ENCODE results near the gene DCXR.

Gene DCXR

DNA sequence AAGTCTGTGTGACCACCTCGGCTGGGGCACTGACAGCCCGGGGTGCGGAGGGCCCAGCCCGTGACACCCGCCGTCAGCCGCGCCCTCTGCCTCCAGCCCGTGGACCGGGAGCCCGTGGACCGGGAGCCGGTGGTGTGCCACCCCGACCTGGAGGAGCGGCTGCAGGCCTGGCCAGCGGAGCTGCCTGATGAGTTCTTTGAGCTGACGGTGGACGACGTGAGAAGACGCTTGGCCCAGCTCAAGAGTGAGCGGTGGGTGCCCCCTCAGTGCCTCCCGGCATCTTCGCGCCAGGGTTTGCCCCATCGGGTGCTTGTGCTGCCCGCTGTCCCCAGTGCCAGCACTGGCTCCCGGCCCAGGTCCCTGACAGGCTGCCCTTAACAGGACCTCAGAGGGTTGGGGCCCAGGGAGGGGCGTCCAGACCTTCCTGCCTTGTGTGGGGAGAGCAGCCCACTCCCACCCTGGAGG lies 28.5 kb downstream of the DCXR start:
- DNase-seq, result no peak

DNA sequence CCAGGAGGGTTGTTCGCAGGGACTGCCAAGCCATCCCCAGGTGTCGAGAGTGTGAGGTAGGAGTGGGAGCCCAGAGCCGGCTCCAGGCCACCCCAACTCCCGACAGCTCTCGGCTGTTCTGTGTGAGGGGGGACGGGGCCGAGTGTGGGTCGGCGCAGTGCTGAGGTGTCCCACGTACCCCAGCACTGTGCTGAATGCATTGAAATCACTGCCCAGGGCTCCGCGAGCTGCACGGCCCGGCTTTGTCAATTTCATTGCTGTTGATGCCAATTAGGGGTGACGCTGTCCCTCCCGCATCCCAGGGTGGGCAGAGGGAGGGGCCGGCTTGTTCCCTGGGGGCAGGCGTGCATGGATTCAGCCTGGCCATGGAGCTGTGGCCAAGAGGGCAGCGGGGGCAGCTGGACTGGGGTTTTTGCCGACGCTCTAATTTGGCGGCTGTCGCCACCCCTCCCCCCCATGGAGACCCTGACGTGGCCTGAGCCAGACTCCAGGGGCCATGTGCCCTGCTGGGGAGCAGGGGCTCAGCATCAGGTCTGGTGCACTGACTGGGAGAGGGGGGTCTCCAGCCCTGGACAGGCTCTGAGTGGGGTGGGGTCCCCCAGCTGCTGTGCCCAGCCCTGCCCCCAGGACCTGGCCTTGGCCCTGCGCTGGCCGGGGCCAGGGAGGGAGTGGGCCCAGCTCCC lies 29.1 kb downstream of the DCXR start:
- no peak for DNase-seq

DNA sequence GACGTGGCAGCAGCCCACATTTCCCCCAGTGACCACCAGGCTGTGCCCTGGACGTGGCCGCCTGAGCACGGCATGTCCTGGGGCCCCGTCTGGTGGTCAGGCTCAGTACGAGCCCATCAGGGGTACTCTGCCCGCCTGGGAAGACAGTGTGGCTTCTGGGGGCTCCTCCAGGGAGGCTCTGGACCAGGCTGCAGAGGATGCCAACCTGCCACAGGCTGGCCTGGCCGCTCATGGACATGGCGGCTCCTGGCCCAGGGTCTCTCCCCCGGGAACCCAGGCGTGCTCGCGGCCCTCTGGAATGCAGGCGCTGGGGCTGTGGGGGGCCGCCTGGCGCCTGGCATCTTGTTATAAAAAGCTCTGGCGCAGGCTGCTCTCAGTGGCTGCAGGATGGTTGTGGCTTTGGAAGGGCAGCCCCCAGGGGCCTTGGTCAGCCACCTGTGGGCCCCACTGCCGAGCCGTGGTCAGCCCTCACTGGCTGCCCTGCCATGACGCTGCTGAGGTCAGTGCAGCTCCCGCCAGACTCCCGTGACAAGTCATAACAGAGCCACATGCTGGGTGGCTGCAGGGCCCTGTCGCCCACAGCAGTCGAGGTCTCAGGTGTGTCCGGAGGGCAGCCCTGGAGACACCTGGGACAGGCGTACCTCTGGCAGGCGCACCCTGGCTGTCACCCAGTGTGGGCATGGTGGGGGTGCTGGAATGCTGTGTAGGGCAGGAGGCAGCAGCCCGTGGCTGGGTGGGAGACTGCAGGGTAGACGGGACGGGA lies 29.8 kb downstream of the DCXR start:
- DNase-seq, result no peak

DNA sequence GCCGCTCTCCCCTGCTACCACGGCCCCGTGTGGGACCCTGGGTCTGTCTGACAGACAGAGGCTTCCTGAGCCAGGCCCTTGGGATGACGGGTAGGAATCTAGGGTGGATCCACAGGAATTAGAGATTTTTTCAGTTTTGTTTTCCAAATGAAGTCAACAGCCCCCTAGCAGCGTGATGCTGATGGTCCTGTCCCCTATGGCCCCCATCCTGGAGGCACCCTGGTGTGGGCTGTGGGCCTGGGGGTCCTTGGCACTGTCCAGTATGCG lies 30.3 kb downstream of the DCXR start:
- DNase-seq, result no peak

DNA sequence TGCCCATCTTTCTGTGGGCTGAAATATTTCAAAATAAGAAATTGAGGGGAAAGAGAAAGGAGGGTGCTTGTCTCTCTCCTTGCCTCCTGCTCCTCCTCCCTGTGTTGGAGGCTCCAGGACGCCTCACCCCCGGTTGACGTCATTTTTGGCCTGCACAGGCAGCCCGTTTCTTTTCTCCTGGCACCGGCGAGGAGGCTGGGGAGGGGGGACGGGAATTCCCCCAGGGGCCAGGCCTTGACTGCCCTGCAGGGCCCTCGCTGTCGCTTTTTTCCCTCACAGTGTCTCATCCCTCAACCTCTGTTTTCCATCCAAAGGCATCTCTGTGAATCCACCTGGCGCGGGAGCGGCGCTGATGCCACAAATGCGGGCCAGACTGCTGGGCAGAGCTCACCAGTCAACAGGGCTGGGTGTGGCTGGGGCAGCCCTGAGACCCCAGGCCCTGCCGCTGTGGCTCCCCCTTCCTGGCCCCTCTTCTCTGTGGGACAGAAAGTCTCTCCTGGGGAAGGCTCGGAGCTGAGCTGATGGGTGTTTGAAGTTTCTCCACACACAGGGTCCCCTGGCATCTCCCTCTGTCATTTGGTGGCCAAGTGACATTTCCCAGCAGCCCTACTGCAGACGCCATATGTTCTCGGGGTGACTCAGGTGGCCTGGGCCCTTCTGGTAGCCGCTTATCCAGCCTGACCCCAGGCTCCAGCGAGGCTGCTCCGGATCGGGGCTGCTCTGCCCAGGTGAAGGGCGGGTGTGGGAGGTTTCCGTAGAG lies 30.8 kb downstream of the DCXR start:
- no peak for DNase-seq

DNA sequence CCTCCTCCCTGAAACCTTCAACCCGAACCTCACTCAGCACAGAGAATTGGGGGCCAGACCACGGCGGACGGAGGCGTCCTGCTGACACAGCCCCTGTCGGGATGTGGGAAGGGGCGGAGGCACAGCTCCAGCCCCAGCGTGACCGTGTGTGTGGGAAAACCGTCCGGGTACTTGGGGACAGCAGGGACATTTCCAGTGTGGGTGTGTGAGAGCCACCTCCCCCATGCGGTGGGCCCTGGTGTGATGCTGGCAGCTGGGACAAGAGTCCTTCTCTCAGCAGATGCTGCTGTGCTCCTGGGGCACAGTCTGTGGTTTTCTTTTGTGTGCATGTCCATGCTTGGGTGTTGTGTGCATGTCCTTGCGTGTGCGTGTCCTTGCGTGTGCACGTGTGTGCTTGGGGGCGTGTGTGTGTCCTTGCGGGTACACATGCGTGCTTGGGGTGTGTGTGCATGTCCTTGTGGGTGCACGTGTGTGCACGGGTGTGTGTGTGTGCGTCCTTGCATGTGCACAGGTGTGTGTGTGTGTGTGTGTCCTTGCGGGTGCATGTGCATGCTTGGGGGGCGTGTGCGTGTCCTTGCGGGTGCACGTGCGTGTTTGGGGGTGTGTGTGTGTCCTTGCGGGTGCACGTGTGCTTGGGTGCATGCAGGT lies 31.7 kb downstream of the DCXR start:
- no peak for DNase-seq

DNA sequence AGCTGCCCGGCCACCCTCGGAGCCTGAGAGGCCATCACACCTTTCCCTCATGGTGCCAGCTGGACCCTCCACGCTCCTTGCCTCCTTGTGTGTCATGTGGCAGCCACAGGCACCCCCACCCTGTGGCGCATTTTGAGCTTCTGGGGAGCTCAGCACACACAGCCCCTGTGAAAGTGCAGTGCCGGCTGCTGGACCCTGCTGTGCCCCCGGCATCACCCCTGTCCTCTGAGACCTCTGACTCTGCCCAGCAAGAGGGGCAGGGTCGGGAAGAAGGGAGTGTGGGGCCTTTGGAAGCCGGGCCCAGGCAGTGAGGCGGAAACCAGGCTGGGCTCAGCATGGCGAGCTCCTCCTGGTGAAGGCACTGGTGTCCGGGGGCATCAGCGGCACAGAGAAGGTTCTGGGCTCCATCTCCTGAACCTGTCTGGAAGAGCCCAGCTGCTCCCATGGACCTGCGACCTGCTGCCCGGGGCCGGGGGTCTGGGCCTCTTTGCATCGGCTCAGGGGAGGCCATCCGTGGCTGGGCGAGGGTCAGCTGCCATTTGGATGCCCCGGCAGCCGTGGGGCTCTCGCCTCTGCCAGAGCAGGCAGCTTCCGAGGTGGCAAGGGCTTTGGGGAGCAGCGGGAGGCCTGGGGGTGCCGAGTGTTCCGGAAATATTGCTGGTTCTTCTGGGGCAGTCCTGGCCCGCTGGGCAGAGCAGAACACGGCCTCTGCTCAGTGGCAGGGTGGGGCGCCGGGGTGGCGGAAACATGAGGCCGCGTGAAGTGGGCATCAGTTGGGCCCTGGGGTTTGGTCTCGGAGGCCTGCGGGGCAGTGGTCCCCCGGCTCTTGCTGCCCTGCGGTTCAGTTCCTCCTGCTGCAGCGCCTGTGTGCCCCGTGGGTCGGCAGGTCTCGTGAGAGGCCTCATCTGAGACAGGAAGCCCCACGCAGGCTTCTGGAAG lies 32.7 kb downstream of the DCXR start:
- DNase-seq, result no peak

DNA sequence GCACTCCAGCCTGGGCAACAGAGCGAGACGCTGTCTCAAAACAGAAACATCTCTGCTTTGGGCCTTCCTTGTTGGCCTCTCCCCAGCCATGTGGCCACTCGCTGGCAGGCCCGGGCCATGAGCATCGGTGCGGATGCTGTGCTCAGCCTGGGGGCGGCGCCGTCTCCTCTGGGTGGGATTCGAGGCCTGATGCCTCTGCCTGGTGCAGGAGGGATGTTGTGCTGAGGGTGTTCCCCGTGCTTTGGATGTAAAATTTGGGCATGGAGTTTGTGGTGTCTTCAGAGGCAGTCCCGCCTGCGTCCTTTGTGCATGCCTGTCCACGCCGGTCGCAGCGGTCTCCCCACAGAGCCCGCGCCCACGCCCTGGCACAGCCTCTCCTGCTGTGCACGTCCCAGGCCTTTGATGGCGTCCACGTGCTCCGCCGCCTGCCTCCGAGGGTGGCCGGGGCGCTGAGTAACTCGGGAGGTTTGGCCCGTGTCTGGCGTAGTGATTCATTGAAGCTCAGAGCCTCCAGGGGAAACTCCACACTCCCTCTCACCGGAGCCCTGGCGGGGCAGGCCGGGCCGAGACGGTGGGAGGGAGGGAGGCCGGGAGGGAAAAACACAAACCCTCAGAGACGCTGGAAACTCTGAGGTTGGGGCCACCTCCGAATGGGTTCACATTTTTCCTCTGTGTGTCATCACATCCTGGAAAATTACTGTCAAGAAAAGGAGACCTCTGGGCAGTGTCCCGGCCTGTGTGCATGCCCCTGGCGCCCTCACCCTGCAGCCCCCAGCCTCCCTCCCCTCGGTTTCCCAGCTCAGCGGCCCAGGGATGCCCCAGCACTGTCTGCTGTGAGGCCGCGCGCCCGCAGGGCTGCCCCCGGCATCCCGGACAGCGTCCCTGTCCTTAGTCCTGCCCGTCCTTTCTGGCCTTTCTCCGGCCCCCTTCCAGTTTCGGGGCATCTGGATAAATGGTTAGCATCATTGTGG lies 33.8 kb downstream of the DCXR start:
- DNase-seq, result peak; percentile 42

DNA sequence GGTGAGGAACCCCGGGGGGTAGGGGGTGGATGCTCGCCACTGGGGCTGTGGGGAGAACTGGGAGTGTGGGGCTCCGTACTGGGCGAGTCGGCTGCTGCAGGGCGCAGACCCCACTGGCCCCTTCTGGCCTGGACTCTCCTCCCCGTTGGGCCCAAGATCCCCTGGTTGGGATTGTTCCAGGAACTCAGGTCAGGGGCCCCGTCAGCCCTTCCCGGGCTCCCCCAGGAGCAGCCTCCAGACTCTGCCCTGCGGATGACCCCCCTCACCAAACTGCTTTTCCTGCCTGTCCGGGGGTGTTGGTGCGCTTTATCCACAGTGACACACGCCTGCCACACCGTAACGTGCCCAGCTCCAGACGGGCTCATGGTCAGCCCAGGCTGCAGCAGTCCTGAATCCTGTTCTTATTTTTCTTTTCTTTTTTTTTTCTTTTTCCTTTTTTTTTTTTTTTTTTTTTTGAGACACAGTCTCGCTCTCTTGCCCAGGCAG lies 35.9 kb downstream of the DCXR start:
- DNase-seq, result no peak

DNA sequence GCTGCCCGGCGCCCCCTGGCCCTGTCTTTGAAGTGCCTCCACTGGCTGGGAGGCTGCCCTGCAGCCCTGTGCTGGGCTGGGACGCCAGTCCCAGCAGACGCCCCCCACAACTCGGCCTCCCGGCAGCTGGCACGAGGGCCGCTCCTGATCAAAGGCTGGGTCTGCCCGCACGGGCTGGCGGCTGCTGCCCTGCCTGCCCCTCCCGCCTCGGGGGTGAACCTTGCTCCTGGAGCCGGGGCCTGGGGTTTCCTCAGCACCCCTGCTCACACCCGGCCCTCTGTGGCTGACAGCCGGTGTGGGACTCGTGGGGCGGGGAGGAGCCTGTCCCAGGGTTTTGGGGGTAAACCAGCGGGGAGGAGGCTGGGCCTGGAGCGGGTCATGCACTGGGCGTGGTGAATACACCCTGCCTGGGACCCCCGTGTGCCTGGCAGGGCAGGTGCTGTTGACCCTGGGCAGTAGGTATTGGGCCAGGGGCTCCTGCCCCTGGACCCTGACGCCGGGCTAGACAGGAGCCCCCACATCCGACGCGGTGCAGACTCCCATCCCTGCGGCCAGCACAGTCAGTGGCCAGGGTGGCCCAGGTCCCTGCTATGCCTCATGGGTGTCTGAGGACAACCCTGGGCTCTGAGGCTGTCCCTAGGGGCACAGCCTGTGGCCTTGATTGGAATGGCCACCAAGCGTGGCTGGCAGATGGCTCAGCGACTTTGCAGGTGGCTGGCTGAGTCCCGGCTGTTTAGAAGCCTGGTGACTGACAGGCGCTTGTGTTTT lies 36.5 kb downstream of the DCXR start:
- DNase-seq, result no peak

DNA sequence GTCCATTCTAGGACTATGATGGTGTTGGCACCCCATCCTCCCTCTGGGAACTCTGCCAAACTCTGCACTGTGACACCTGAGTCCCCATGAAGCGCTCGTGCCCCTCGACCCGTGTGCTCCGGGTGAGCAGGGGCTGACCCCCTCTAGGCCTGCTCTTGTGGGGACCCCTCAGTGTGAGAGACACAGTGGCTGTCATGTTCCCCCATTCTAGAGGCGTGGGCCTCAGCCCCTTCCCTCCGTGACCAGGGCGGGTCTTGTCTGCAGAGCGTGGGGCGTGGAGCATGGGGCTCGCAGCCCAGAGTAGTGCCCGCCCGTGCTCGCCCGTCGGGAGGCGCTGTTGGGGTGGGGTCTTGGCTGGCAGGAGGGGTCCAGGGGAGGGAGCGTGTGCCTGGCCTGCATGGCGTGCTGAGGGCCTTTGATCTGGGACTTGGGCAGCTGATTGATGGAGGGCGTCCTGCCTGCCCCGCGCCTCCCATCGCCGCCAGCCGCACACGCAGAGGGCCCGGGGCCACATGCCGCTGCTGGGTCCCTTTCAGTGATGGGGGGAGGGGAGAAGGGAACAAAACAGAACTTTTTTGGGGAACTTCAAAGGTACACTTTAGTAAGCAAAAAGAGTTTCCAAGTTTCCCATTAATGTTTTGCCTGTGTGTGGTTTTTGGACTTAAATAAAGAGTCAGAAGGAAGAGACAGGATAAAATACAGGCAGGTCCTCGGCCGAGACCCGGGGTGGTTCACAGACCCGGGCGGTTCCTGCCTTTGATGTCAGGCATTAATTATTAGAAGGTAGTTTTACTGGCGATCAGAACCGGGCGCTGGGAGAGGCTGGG lies 37.3 kb downstream of the DCXR start:
- no peak for DNase-seq

DNA sequence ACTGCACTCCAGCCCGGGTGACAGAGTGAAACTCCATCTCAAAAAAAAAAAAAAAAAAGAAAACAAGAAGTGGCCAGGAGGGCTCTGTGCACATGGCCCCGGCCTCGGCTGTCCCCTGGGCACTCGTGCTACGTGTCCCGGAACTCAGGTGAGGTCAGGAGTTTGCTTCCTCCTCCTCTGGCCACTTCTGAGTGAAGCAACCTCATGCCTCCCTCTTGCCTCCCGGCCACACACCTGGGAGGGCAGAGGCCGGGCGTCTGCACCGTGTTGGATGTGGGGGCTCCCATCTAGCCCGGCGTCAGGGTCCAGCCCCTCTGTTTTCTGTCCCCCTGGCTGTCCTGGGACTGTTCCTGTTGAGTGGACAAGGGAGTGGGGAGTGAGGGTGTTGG lies 37.9 kb downstream of the DCXR start:
- no peak for DNase-seq

DNA sequence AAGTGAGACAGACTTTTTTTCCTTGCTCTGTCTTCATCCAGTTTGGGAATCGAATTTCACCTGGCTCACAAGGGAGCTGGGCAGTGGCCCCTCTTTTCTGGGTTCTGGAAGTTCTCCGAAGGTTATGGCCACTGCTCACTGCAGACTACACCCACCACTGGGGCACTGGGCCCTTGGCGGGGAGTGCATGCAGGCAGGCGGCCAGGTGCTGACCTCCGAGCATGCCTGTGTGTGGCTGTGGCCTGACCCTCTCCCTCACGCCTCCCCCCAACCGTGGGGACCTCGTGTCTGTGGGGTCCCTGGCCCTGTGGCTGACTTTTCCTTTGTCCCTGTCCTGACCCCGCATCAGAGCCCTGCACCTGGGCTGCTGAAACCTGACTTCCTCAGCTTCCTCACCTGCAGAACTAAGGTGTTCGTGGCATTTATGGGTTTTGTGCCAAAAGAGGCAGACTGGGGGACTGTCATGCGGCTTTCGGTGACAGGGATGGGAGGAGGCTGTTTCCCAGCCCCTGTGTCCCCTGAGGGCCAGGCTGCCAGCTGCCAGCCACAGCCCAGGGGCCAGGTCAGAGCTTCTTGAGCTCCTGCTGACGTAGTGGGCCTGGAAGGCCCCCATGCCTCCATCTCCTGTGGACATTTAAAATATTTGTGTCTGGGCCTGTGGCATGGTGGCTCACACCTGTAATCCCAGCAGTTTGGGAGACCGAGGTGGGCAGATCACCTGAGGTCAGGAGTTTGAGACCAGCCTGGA lies 38.6 kb downstream of the DCXR start:
- no peak for DNase-seq

DNA sequence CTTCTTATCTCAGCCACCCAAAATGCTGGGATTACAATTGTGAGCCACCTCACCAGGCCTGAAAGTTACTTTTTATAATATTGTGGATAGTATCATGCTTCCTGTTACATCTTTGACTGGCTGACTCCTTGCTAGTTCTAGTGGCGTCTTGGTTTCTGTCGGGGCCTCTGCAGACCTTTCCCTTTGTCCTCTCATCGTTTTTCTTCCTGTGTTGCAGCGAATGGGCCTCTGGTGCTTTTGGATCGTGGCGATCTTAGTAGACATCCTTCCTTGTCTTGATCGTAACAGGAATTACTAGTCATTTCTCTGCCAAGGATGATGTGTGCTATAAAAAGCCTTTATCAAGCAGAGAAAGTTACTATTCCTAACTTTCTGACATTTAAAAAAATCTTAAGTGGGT lies 39.3 kb downstream of the DCXR start:
- no peak for DNase-seq

DNA sequence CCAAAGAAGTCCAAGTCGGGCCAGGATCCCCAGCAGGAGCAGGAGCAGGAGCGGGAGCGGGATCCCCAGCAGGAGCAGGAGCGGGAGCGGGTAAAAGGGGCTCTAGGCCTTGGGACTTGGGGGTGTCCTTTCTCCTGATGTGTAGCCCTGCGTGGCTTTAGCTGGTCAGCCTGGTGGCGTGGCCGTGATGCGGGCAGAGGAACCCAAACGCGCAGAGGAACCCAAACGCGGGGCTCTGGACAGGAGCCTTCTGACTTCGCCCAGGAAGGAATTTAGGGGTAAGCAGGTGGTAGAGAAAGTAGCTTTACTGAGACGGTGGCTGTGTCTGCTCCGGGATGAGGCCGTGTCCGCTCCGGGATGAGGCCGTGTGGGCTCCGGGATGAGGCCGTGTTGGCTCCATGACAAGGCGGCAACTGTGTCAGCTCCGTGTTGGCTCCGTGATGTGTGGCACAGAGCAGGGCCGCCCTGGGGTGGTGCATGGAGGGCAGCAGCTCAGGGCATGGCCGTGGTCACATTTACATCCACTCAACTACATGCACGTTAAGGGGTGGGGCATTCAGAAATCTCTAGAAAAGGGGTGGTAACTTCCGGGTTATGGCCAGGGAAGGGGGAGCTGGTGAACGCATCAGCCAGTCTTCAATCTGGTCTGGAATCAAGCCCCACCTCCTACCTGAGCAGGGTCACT lies 40.6 kb downstream of the DCXR start:
- no peak for DNase-seq

DNA sequence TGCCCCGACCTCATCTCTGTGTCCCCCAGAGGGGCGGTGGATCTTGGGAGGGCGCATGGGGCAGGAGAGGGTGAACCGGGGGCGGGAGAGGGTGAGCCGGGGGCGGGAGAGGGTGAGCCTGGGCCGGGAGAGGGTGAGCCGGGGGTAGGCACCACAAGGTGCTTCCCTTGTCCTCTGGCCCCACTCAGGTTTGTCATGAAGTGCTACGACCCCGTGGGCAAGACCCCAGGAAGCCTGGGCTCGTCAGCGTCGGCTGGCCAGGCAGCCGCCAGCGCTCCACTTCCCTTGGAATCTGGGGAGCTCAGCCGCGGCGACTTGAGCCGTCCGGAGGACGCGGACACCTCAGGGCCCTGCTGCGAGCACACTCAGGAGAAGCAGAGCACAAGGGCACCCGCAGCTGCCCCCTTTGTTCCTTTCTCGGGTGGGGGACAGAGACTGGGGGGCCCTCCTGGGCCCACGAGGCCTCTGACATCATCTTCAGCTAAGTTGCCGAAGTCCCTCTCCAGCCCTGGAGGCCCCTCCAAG lies 41.2 kb downstream of the DCXR start:
- no peak for DNase-seq

DNA sequence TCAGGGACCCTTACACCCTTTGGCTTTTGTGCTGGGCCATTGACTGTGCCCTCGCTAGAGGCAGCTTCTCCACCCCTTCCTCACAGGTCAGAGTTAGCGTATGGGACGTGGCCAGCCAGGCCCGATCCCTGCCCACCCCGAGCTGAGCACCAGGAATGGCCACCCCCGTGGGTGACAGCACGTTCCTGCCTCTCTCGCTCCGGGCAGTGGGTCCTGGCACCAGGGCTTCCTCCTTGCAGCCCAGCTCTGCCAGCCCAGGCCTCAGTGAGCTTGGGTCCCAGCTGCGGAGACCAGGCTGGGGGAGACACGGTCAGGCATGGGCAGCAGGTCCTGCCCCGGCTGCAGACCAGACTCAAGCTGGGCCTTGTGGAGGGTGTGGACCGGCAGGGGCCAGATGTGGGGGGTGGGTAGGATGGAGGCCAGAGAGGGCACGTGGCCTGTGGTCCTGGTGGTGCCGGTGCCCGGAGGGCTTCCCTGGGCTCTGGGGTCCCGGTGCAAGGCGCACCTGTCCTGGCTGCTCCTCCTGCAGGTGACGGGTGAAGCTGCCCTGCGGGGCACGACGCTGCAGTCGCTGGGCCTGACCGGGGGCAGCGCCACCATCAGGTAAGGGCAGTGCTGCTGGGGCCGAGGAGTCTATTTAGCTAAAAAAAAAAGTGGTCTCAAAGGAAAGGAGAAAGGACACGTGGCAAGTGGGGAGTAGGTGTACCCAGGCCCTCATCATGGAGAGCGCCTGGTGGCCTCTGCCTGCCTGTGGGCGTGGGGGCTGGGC lies 41.9 kb downstream of the DCXR start:
- no peak for DNase-seq
